ENCODE results near the gene PTK6. TPM values are rescaled to one million over a fixed set of nuclear protein-coding genes. Genes with fewer than 3 reads are reported as not detected.

PTK6 gene
- total and polyA plus RNA-seq, 2 of the 13 experiments (the other 11 are each of a cell fraction or from before 2014, with no cell fraction given) = 0.08 TPM; not detected in 1

- Histone ChIP-seq H3K9ac (ENCODE audit: insufficient read depth, low read depth, low read length) (no peak within 1 kb of the TSS), H3K4me1 (ENCODE audit: insufficient read depth, low read length) (peaks cover 25% of the 10 kb centered on the region), H3K4me3 (replicated peaks in 1 of 3; ENCODE audit: insufficient read depth in 1 of 3, low read depth in 2 of 3, low read length in 3 of 3) (no peak within 1 kb of the TSS), H3K27me3 (ENCODE audit: control insufficient read depth in 1 of 2, insufficient read depth in 2 of 2, low read length in 2 of 2) (peaks cover 29 to 68% of the 10 kb centered on the region in 2 experiments), H3K9me3 (ENCODE audit: low read length) (no peaks in the 10 kb centered on the region), H3K36me3 (replicated peaks in 1 of 2; ENCODE audit: control insufficient read depth in 1 of 2, insufficient read depth in 2 of 2, low read length in 2 of 2) (no peaks in the 10 kb centered on the region), H4K20me1 (ENCODE audit: insufficient read depth, low read length) (no peaks in the 10 kb centered on the region; the same call in 1 of the 2 replicates), H3K4me2 (ENCODE audit: low read depth, low read length) (no peak within 1 kb of the TSS), H2AFZ (ENCODE audit: low read length) (no peak within 1 kb of the TSS), H3K79me2 (ENCODE audit: insufficient read depth, low read length) (no peaks in the 10 kb centered on the region), H3K27ac (ENCODE audit: extremely low read length, insufficient read depth, low read length) (no peak within 1 kb of the TSS)
- 55% methylated on average over 19 of the region's 35 CpGs for WGBS (ENCODE audit: low lambda C conversion rate)
- TF ChIP-seq ZSCAN29 (CRISPR knock-in tag; conservative IDR thresholded peaks at IDR 0.05) = no peak
- TF ChIP-seq ZNF839 (CRISPR knock-in tag; IDR thresholded peaks at IDR 0.05; ENCODE audit: borderline replicate concordance) = no peak
- TF ChIP-seq ZNF138 (CRISPR knock-in tag; IDR thresholded peaks at IDR 0.05; ENCODE audit: low read depth) = no peak
- no peak for TF ChIP-seq MEIS1 (CRISPR knock-in tag; IDR thresholded peaks at IDR 0.05; ENCODE audit: borderline replicate concordance)
- no peak for TF ChIP-seq BRD4 (CRISPR knock-in tag; IDR thresholded peaks at IDR 0.05)
- TF ChIP-seq, protein P1, sequence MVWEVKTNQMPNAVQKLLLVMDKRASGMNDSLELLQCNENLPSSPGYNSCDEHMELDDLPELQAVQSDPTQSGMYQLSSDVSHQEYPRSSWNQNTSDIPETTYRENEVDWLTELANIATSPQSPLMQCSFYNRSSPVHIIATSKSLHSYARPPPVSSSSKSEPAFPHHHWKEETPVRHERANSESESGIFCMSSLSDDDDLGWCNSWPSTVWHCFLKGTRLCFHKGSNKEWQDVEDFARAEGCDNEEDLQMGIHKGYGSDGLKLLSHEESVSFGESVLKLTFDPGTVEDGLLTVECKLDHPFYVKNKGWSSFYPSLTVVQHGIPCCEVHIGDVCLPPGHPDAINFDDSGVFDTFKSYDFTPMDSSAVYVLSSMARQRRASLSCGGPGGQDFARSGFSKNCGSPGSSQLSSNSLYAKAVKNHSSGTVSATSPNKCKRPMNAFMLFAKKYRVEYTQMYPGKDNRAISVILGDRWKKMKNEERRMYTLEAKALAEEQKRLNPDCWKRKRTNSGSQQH (CRISPR knock-in tag; IDR thresholded peaks at IDR 0.05; ENCODE audit: low read depth) = no peak
- no peak for TF ChIP-seq ZBTB20 (CRISPR knock-in tag; IDR thresholded peaks at IDR 0.05; ENCODE audit: borderline replicate concordance, low read depth)
- TF ChIP-seq MED1 (CRISPR knock-in tag; IDR thresholded peaks at IDR 0.05) = no peak
- no peak for TF ChIP-seq ZNF792 (CRISPR knock-in tag; IDR thresholded peaks at IDR 0.05)
- TF ChIP-seq, protein P2, sequence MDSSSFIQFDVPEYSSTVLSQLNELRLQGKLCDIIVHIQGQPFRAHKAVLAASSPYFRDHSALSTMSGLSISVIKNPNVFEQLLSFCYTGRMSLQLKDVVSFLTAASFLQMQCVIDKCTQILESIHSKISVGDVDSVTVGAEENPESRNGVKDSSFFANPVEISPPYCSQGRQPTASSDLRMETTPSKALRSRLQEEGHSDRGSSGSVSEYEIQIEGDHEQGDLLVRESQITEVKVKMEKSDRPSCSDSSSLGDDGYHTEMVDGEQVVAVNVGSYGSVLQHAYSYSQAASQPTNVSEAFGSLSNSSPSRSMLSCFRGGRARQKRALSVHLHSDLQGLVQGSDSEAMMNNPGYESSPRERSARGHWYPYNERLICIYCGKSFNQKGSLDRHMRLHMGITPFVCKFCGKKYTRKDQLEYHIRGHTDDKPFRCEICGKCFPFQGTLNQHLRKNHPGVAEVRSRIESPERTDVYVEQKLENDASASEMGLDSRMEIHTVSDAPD (CRISPR knock-in tag; IDR thresholded peaks at IDR 0.05) = no peak
- TF ChIP-seq, protein P3, sequence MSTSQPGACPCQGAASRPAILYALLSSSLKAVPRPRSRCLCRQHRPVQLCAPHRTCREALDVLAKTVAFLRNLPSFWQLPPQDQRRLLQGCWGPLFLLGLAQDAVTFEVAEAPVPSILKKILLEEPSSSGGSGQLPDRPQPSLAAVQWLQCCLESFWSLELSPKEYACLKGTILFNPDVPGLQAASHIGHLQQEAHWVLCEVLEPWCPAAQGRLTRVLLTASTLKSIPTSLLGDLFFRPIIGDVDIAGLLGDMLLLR (CRISPR knock-in tag; IDR thresholded peaks at IDR 0.05) = no peak
- TF ChIP-seq ZMYM4 (CRISPR knock-in tag; IDR thresholded peaks at IDR 0.05) = no peak
- no peak for TF ChIP-seq RFXANK (CRISPR knock-in tag; IDR thresholded peaks at IDR 0.05)
- TF ChIP-seq FOXJ3 (CRISPR knock-in tag; IDR thresholded peaks at IDR 0.05; ENCODE audit: borderline replicate concordance) = no peak
- TF ChIP-seq ZNF282 (IDR thresholded peaks at IDR 0.05; ENCODE audit: partially characterized antibody) = no peak
- no peak for TF ChIP-seq RARG (CRISPR knock-in tag; IDR thresholded peaks at IDR 0.05; ENCODE audit: low read depth)
- no peak for TF ChIP-seq CBX5 (CRISPR knock-in tag; IDR thresholded peaks at IDR 0.05; ENCODE audit: borderline replicate concordance)
- no peak for TF ChIP-seq TCF12 (IDR thresholded peaks at IDR 0.05)
- TF ChIP-seq TCF12 (CRISPR knock-in tag; IDR thresholded peaks at IDR 0.05) = no peak
- FAIRE-seq (no peak), ATAC-seq (no peak), DNase-seq (ENCODE audit: low spot score) (no peak)
- CTCF ChIA-PET (ENCODE audit: low intra/inter-chr PET ratio, low total read pairs) = no interaction called here
- POLR2A ChIA-PET = no interaction called here
- in situ Hi-C loops (cut with HindIII; ENCODE audit: extremely low pct_ligation_motif_present, low pct_unique_long_range_greater_than_20kb) = no loop called here
- intact Hi-C loops (cut with micrococcal nuclease; ENCODE audit: unreplicated experiment) = no loop called here
- BruUV-seq (replicated peaks) = no TSS peak
Observed at GRCh38 chr20:63547725-63548480, 10.7 kb upstream of the PTK6 start, which contains the start of gene SRMS. Gene SRMS, minus strand, starts transcription at chr20:63547749. Its CDS starts 286 bp downstream, at chr20:63547463.

Measured in HepG2 (cell line).